NOMO-1 treated with dmso at 0.1 percent for 144 hours (cell line): Measurements from ENCODE around the gene CLINT1.

Experiments
- DNase-seq: peaks from one replicate; lab custom pipeline; 2025; ENCODE audit not compliant: unreplicated experiment; lab: John Stamatoyannopoulos, UW

Gene CLINT1

DNA sequence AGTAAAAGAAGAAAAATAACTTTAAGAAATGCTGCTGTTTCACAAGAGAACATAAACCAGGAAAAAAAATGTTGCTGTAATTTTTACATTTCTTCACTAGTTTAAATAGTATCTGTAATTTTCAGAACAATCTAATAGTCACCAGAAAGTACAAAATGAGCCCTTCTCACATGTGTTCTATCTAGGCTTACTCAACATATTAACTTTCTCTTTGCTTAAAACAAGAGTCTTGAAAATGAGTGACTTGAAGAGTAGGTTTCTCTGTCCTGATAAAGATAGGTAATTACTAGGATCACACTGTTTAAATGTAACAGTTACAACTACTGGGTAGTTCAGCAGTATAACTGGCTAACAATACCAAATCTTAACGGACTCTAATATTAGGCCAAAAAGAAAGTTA, 37.5 kb downstream of the CLINT1 start:
- no peak for DNase-seq

DNA sequence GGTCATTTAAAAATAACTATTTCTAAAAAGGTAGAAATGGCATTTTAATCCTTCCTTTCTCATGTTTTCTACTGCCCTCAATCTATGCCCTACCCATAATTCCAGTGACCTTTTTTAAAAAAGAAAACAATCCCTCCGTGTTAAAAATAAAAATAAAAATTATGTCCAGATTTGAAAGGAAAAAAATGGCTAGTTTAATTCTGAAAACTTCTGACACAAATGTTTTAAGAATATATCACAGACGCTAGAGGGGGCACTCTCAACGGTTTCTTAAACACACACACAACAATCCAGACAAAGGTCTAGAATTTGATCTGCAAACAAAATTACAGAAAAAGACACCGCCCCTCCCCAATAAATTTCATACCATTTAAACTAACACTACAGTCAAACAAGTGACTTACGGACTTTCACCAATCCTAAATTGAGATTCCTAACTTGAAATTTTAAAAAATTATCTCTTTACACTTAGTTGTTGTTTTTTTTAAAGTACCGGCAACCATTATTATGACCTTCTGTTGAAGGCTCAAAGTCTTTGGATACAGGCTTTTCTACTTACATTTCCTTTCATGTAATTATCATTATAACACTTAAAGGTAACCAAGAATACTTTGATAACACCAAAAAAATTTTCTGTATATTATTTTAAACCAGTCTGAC, 38.2 kb downstream of the CLINT1 start:
- DNase-seq, result peak; percentile 9

DNA sequence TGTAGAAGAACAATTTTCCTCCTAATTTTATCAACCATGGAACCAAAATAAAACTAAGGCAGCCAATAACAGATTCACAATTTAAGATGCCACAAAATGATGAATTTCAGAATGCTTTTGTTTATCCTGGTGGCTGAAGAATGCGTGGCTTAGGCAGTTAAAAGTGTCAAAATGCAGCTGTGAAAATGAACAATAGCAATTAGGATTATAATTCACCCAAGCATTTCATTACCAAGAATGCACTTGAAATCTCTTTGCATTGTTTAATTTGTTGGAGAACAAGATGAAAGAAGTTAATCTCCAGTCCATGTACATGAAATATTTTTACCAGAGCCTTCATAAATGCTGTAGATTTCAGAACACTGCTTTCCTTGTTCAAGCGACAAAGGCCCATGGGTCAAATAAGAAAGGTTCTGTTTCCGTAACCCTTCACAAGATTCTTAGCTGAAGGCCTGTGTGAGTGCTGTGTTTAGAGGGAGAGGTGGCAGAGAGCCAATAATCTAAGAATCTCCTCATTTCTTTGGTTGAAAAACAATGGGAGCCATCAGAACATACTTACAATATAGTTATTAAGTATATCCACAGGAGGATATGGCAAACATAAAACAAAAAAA, 39.3 kb downstream of the CLINT1 start:
- no peak for DNase-seq

DNA sequence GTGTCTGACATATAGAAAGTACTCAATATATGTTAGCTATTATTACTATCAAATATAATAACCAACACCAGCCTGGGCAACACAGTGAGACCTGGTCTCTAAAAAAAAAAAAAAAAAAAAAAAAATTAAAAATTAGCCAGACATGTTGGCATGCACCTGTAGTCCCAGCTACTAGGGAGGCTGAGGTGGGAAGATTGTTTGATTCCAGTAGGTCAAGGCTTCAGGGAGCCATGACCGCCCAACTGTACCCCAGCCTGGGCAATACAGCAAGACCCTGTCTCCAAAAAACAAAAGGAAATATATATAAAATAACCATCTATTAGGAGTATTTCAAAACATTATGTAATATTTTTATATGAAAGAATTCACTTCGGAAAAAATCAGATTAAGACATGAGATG, 40.6 kb downstream of the CLINT1 start:
- no peak for DNase-seq

DNA sequence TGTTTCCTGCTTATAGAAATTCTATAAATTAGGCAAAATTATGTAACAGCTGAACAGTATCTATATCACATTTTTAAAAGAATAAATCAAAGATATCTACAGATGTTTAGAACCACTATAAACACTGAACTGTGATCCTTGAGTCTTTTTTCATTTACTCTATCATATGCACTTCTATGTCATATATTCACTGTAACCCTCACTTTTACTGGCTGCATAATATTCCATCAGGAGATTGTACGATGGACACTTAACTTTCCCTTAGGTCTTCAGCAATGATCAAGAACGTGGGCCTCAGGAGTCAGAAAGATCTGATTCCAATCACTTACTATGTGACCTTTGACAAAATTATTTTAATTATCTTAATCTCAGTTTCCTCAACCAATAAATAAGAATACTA, 41.0 kb downstream of the CLINT1 start:
- no peak for DNase-seq

DNA sequence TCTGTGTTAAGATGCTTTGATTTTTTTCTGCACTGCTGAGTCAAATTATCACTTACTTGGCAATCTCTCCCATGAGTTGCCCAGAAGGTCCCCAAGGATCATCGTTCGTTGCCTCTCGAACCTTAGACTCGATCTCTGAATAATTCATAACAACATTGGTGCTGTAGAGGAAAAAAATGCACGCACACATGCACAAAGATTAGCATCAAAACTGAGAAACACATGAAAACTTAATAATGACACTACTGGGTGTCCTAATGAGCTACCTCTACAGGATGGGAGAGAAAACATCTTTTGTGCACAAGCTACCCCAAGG, 41.6 kb downstream of the CLINT1 start:
- no peak for DNase-seq

DNA sequence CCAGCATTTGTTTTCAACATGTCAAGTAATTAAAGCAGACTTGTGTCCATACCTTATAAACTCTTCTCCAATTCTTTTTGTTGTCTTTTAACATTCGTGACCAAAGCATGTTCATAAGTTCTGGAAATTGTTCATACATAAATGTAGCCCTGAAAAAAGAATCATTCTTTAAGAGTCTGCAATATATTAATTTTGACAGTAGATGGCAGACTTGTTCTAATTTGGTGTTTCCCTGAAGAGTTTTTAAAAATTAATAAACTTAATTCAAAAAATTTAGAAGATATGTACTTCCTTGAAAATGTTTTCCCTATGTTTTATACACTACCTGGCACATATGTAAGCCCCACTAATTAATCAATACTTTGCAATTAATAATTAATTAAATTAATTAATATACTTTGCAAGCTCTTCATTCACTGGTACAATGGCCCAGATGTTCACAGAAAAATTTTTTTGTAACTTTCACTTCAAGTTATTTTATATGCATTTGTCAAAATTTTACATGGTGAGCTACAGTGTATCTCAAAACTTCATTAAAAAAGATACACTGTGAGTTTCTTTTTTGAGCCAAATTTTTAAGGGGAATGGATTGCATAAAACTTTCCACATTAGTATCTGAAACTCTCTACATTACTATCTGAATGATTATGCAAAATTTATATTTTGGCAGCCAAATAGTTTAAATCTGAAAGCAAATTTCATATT, 42.1 kb downstream of the CLINT1 start:
- DNase-seq, result no peak

DNA sequence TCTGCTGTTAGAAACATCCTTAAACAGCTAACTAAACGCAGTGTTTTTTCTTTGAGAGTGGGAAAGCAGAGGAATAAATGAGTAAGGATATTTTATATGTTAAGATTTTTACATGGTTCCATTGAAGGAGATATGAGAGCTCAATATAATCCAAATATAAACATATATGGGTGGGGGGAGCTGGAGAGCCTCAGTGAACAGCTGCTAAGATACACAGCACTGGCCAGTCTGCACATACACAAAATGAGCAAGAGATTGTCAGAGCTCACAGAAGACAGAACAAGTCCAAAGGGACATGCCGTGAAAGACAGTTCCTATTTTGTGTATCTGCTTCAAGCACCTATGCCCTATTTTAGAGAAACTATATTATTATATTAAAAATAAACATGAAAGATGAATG, 46.9 kb downstream of the CLINT1 start:
- DNase-seq, result no peak

DNA sequence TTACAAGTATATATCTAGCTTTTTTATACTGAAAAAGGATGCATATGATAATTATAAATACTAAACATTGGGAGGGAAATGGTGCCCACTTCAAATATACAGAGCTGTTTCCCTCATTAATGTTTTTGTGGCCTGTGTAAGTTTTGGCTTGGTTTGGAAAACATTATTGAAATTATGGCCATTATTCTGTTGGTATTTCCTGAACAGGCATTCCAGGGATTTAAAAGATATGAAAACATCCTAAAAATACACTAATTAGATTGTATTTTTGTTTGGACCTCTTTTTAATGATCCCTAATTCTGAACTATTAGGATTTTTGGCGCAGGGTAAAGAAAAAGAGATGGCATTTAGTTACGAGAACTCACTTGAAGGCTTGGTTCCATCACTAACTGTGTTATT, 50.9 kb downstream of the CLINT1 start:
- DNase-seq, result no peak

DNA sequence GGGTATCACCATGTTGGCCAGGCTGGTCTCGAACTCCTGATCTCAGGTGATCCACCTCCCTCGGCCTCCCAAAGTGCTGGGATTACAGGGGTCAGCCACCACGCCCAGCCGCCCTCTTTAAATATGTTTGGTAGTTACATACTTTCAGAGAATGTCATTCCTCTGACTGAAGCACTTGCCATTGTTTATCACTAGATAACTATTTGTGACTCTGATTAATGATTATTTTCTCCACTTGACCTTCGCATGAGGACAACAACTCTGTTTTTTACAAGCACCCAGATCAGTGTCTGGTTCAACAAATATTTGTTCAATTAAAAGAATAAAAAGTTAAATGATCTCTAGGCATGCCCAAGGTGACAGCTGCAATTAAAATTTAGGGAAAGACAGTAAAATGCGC, 56.2 kb downstream of the CLINT1 start:
- DNase-seq, result no peak

DNA sequence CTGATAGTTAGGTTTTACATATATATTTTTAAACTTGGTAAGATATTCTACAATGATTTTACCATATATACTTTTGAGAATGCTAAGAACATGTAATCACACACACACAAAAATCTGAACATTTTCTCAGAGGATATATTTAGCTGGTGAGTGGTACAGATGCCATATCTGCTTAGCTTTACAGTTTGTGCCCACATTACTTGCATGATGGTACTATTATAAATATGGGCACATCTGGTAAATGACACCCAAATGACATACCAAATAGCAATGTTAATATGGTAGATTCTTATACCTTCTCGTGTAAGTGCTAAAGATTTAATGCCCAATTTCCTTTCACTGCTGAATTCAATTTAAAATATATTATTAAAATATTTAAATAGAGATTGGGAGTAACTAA, 58.8 kb downstream of the CLINT1 start:
- DNase-seq, result no peak

DNA sequence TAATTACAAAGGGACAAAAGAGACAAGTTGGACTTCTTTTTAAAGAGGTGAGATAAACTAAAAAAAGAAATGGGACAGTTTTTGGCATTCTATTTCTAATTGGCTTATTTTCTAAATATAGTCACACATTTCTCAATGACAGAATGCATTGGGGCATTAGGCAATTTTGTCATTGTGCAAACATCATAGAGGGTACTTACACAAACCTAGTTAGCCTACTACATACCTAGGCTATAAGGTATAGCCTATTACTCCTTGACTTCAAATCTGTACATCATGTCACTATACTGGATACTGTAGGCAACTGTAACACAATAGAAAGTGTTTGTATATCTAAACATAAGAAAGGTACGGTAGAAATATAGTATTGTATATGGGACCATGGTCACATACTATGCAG, 59.4 kb downstream of the CLINT1 start:
- DNase-seq, result no peak

DNA sequence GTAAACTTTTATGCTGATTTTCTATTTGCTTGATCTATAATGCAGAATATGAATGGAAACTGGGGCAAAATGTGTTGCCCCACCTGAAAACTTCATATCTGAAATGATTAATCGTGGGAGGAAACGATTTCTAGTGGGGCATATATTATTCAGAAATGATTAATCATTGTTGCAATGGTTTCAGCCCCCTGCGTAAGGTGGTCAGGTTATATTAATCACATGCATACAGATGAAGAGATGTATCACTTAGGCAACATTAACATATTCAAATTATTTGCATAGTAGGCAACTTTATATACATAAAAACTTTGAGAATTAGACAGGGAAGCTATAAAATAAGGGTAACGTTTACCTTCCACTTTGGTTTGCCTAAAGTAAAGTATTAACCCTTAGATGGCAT, 65.6 kb downstream of the CLINT1 start:
- no peak for DNase-seq

DNA sequence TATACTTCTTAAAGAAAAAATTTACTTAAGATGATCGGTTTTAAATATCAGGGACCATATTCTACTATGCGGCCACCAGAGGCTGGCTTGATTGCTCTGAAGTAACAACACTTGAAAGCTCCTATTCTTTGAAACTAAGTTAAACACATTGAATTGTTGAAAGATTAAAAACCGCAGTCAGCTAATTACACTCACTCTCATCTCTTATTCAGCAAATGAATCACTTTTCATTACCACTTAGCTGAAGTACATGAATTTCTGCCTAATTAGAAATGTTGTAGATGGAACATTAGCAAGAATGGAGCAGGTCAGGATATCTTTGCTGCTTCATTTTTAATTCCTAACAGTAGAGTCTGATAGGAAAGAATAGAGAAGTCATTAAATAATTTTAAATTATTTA, 73.1 kb downstream of the CLINT1 start:
- no peak for DNase-seq

DNA sequence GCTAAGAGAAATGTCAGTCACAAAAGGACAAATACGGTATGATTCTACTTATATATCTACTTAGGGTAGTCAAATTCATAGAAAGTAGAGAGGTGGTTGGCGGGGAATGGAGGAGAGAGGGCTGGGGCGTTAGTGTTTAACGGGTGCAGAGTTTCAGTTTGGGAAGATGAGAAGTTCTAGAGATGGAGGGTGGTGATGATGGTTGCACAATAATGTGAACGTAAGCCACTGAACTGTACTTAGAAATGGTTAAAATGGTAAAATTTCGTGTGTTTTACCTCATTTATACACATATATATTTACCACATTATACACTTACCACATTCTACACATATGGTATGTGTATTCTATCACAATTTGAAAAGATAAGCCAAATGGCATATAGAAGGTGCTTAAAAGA, 79.7 kb downstream of the CLINT1 start:
- DNase-seq, result no peak

DNA sequence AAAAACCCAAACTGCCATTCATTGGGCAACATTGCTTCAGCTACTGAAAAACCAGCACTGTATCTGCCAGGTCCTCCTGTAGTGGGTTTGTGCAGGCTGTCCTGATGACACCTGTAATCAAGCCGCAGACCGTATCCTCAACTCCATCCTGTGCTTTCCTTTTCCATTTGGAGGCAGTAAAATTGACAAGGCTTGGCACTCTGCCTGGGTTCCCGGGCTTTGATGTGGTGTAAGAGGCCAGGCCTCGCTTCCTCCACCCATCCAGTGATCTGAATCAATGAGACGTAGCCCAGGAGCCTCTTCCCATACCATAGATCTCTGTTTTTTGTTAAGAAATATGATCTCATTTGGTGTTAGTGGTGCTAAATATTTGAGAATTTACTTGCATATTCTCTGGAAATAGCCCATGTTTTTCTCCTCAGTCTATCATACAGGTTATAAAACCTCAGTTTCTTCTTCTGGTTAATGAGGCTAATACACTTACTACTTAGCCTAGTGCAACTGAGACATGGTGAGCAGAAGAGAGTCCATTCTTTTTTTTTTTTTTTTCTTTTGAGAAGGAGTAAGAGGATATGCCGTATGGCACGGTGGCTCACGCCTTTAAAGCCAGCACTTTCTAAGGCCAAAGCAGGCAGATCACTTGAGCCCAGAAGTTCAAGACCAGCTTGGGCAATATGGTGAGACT, 80.7 kb downstream of the CLINT1 start:
- no peak for DNase-seq

DNA sequence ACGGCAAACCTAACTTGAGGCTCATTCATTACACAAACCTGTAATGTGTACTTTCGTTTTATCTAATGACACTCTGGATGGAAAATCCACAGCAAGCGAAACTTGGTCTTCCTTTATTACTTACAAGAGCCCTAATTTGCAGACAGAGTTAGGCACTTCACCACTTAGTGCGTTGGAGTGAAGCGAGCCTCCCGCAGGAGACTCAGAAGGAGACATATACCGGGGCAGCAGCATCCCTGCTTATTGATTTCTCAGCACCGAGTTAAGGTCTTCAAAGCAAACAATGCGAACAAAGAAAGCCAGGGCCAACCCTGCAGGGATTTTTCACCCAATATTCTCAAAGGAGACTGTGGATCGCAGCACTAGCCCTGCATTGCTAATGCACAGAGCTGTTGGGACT, 86.8 kb downstream of the CLINT1 start:
- DNase-seq, result no peak

DNA sequence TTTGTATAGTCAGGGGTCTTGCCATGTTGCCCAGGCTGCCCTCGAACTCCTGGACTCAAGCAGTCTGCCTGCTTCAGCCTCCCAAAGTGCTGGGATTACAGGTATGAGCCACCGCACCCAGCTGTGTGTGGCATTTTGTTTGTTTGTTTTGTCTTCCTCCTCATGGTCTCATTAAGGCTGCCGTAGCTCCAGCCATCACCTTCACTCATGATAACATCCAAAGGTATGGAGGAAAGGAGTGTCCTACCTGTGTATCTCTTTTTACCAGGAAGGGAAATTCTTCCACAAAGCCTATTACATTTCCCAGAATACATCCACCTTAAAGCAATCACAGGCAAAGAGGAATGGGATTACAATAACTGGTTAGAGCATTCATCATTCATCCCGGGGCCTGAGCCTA, 88.3 kb downstream of the CLINT1 start:
- no peak for DNase-seq

DNA sequence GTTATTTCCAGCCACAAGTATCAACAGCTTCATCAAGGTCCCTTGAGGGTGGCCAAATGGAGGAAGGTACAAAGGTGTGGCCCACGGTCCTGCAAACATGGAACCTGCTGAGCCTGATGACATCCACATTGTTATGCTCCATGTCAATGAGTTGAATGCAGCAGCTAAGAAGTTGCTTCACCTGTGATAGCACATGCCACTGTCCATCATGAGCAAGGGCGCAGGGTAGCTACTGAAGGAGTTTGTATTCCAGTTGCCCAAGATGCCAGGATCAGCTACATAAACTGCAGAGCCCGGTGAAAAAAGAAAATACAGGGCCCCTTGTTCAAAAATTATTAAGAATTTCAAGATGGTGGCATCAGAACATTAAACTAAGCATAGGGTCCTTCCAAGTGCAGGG, 91.3 kb downstream of the CLINT1 start:
- no peak for DNase-seq

DNA sequence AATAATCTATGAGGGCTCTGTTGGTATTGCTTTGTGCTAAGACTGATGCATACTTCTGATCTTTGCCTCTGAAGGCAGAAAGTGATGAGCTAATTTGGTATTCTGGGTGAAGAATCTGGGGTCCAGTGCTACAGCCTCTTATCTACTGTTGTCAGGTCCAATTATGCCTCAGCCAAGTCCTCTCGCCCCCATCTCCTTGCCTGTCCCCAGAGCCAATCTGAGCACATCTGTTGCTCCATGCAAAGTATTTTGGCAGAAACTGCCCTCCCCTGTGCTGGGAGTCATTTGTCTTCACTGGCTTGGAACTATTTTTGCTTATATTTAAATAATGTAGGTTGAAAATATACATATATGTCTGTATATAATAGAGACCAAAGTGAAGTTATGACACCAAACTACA, 92.0 kb downstream of the CLINT1 start:
- DNase-seq, result no peak

DNA sequence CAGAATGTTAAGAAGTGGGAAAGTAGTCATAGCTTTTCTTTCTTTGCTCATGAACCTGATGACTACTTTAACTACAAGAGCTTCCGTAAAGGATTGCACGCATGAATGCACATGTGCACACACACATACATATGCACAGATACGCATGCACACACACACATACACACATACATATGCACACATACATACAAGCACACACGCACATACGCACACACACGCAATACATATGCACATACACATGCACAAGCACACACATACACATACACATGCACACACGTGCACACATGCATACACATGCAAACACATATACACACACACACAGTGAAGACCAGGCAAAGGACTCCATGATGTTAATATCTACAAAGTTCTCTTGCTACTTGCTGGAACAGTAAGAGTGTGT, 92.5 kb downstream of the CLINT1 start:
- DNase-seq, result no peak

DNA sequence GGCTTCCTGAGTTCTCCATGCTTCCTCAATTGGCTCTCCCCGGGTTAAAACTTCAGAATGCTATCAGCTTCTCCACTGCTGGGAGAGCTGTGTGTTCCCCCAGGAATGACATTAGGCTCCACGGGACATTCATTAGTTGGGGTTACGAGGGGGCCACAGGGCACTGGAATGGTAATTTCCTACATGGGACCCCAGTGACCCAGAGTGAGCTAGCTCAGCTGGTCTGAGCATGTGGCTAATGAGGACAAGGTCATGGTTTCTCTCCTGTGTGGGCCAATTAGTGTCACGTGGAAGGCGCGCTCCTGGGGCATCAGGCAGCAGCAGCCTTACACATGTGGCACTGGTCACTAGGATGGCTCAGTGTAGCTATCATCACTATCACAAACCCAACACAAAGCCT, 94.4 kb downstream of the CLINT1 start:
- no peak for DNase-seq
